CD14-positive monocyte (primary cell): ENCODE measurements around the gene YWHAE. TPM values are rescaled to one million over a fixed set of nuclear protein-coding genes. Genes with fewer than 3 reads are reported as not detected.

Source experiments
- DNase-seq, 3 donors: peaks; one replicate each; pipeline ENCODE4 v3.0.0-alpha.2; 2011 to 2022
- H2AFZ ChIP-seq: 2 replicates; pipeline ENCODE4 v1.6.0; 2012; ENCODE audit warnings: mild to moderate bottlenecking, low read depth, low read length, inconsistent platforms; ENCODE audit not compliant: insufficient read depth, poor library complexity, severe bottlenecking
- H3K27ac ChIP-seq, 2 donors: 1 replicate in 1 of 2; 2 replicates in 1 of 2; pipeline ENCODE4 v1.5.1; 2012 to 2013; ENCODE audit warnings: low read length in 2 of 2, control low read depth in 1 of 2, inconsistent platforms in 1 of 2, low read depth in 1 of 2, mild to moderate bottlenecking in 1 of 2
- H3K27me3 ChIP-seq, 2 donors: one replicate each; pipeline versions ENCODE4 v1.6.0 to v1.6.1; 2011 to 2013; ENCODE audit warnings: low read length in 2 of 2; ENCODE audit not compliant: control insufficient read depth in 2 of 2, insufficient read depth in 2 of 2
- H3K36me3 ChIP-seq, 2 donors: replicated peaks in 1 of 2; 1 replicate in 1 of 2; 2 replicates in 1 of 2; pipeline versions ENCODE4 v1.5.1 to v1.6.1; 2012 to 2013; ENCODE audit warnings: low read length in 2 of 2, control low read depth in 1 of 2, inconsistent platforms in 1 of 2, mild to moderate bottlenecking in 1 of 2; ENCODE audit not compliant: insufficient read depth in 2 of 2, control insufficient read depth in 1 of 2
- H3K4me1 ChIP-seq, 2 donors: 1 replicate in 1 of 2; 2 replicates in 1 of 2; pipeline versions ENCODE4 v1.5.1 to v1.6.1; 2012 to 2013; ENCODE audit warnings: low read length in 2 of 2, control low read depth in 1 of 2, inconsistent platforms in 1 of 2, mild to moderate bottlenecking in 1 of 2, moderate library complexity in 1 of 2; ENCODE audit not compliant: insufficient read depth in 2 of 2, control insufficient read depth in 1 of 2
- H3K4me2 ChIP-seq: replicated peaks from 2 replicates; pipeline ENCODE3; 2012; ENCODE audit warnings: low read length, moderate library complexity, mild to moderate bottlenecking; ENCODE audit not compliant: poor library complexity, severe bottlenecking; ENCODE audit errors: extremely low read depth
- H3K4me3 ChIP-seq, 3 experiments: fragments of 200-600 bp in 1 of 3; sonication (generic) in 1 of 3; replicated peaks in 1 of 3; 1 replicate in 2 of 3; 2 replicates in 1 of 3; pipeline ENCODE4 v1.5.1; 2011 to 2013; ENCODE audit warnings: low read length in 3 of 3, mild to moderate bottlenecking in 3 of 3, control low read depth in 2 of 3, low read depth in 2 of 3, inconsistent platforms in 1 of 3, moderate library complexity in 1 of 3
- H3K79me2 ChIP-seq: 2 replicates; pipeline ENCODE4 v1.6.0; 2012; ENCODE audit warnings: mild to moderate bottlenecking, control low read depth, inconsistent platforms, low read length, moderate library complexity; ENCODE audit not compliant: insufficient read depth
- H3K9ac ChIP-seq: 2 replicates; pipeline ENCODE4 v1.6.0; 2017; ENCODE audit warnings: low read length, mild to moderate bottlenecking; ENCODE audit not compliant: insufficient read depth, poor library complexity, severe bottlenecking
- H3K9me3 ChIP-seq, 2 donors: replicated peaks in 1 of 2; 1 replicate in 1 of 2; 2 replicates in 1 of 2; pipeline versions ENCODE4 v1.5.1 to v1.6.1; 2012 to 2013; ENCODE audit warnings: low read length in 2 of 2, control low read depth in 1 of 2; ENCODE audit not compliant: control insufficient read depth in 1 of 2, insufficient read depth in 1 of 2
- H4K20me1 ChIP-seq: 2 replicates; pipeline ENCODE4 v1.6.0; 2012; ENCODE audit warnings: mild to moderate bottlenecking, low read length, control low read depth, moderate library complexity; ENCODE audit not compliant: insufficient read depth
- H3K27ac Mint-ChIP-seq, 7 donors: one replicate each; pipeline ENCODE4 v1.8.0; 2020; ENCODE audit warnings: mild to moderate bottlenecking in 7 of 7, mixed read lengths in 7 of 7, moderate library complexity in 6 of 7, inconsistent platforms in 2 of 7
- H3K27me3 Mint-ChIP-seq, 3 donors: one replicate each; pipeline ENCODE4 v1.8.0; 2021 to 2022; ENCODE audit warnings: low read depth in 3 of 3, mild to moderate bottlenecking in 3 of 3, mixed read lengths in 3 of 3, moderate library complexity in 3 of 3, inconsistent platforms in 1 of 3
- H3K36me3 Mint-ChIP-seq, 2 donors: one replicate each; pipeline ENCODE4 v1.8.0; 2020; ENCODE audit warnings: mixed read lengths in 2 of 2, inconsistent platforms in 1 of 2, mild to moderate bottlenecking in 1 of 2
- H3K4me1 Mint-ChIP-seq: one replicate; pipeline ENCODE4 v1.8.0; 2020; ENCODE audit warnings: mild to moderate bottlenecking, mixed read lengths
- H3K4me3 Mint-ChIP-seq, 2 donors: one replicate each; pipeline ENCODE4 v1.8.0; 2020; ENCODE audit warnings: mild to moderate bottlenecking in 2 of 2, mixed read lengths in 2 of 2, moderate library complexity in 1 of 2
- H3K9me3 Mint-ChIP-seq, 7 donors: one replicate each; pipeline ENCODE4 v1.8.0; 2020 to 2022; ENCODE audit warnings: mixed read lengths in 7 of 7, mild to moderate bottlenecking in 6 of 7, moderate library complexity in 6 of 7, inconsistent platforms in 2 of 7
- CTCF ChIP-seq: fragments of 200-600 bp; IDR thresholded peaks from one replicate; pipeline ENCODE4 v1.8.0; 2022; ENCODE audit warnings: antibody characterized with exemption, mild to moderate bottlenecking
- WGBS: methylation state at CpG from one replicate; pipeline ENCODE4 v1.1.5; 2013; ENCODE audit warnings: missing lambda C conversion rate; ENCODE audit not compliant: insufficient coverage; 5-methylcytosine and 5-hydroxymethylcytosine counted together
- intact Hi-C, 2 donors: fragments of 100-400 bp; cut with micrococcal nuclease; formaldehyde crosslinking; loops; one replicate each; pipeline versions ENCODE4 v1.15.0 to v1.15.1; 2023
- polyA plus RNA-seq, 3 donors: library from polyadenylated mRNA; depleted of rRNA in 1 of 3; unstranded in 2 of 3; stranded (reverse) in 1 of 3; fragments of 300-500 nt in 2 of 3; fragments of >200 nt in 1 of 3; fragmentation: Illumina TruSeq in 2 of 3; gene quantifications; 1 replicate in 2 of 3; 2 replicates in 1 of 3; pipeline ENCODE4 v1.2.3, GENCODE V29; 2012 to 2021

The YWHAE gene
- polyA plus RNA-seq, 3 donors: 165 to 185 (median 168) TPM

DNA sequence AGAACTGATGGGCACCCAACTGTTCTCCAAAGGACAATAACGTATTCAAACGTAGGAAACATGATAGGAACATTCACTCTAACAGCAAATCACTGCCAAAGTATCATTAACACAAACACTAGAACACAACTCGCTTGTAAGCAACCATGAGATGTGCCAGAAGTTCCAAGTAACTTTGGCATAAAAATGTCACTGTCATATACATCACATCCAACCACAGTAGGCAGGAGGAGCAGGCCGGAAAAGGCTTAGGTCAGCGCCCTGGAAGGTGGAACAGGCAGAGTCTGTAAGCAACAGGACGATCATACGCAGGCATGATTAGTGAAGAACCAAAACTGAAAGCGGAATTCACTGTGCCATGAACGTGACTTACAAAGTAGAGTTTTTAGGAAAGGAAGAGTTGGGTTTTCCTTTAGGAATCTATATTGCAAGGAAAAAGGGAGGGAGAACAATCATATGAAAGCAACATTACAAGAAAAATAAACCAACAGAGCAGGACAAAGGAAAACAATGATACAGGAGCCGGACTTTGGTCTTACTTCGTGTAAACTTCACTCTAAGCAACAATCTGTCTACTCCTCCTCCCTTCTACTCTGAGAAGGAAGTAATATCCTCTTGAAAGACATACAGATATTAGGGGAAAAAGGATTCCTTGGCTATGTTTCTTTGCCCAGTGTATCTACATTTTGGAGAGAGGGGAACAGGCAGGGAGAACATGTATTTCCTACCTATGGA is 52.3 kb downstream of the YWHAE start:
- 90% methylated on average over 4 of the region's 11 CpGs for WGBS

GRCh38 chr17:1344521-1344920 is 55.5 kb downstream of the YWHAE start:
- Histone ChIP-seq H3K27ac (no peak overlapping the region), H3K27me3 (no peaks in the 10 kb centered on the region), H3K36me3 (peaks cover 43 to 60% of the 10 kb centered on the region in 2 donors), H3K4me2 (no peak overlapping the region), H4K20me1 (peaks cover 64% of the 10 kb centered on the region), H3K4me1 (no peaks in the 10 kb centered on the region), H3K9me3 (no peaks in the 10 kb centered on the region), H3K4me3 (no peak overlapping the region), H3K9ac (no peak overlapping the region), H3K79me2 (peaks cover 40% of the 10 kb centered on the region), H2AFZ (no peak overlapping the region)
- H3K27me3 Mint-ChIP-seq: peaks cover 0 to 1% (median 0%) of the 10 kb centered on the region in 3 donors
- peaks cover 37 to 61% of the 10 kb centered on the region in 2 donors for H3K36me3 Mint-ChIP-seq
- WGBS: 100% methylated on average over 3 of the region's 7 CpGs
- H3K4me1 Mint-ChIP-seq: peaks cover 5% of the 10 kb centered on the region
- no peak overlapping the region for H3K4me3 Mint-ChIP-seq
- intact Hi-C loops: no loop called here
- H3K9me3 Mint-ChIP-seq: peaks cover 0 to 2% (median 0%) of the 10 kb centered on the region in 7 donors
- DNase-seq: no peak
- H3K27ac Mint-ChIP-seq: no peak overlapping the region
- TF ChIP-seq CTCF: no peak

More for the DNA sequence above, 52.3 kb downstream of the YWHAE start:
- H3K36me3 Mint-ChIP-seq: peaks cover 58 to 91% of the 10 kb centered on the region in 2 donors
- peaks cover 72% of the 10 kb centered on the region for H3K79me2 ChIP-seq
- no peak for TF ChIP-seq CTCF
- no peak for DNase-seq
- no peak overlapping the region for H2AFZ ChIP-seq
- H3K4me1 Mint-ChIP-seq: peaks cover 5% of the 10 kb centered on the region
- H3K9me3 Mint-ChIP-seq: peaks cover 0 to under 1% (median 0%) of the 10 kb centered on the region in 7 donors
- peaks cover 96% of the 10 kb centered on the region for H4K20me1 ChIP-seq
- H3K9ac ChIP-seq: no peak overlapping the region
- no peak overlapping the region for H3K4me2 ChIP-seq
- peak overlapping the region; percentile 40 to 50 for H3K4me3 Mint-ChIP-seq
- intact Hi-C loops: no loop called here
- H3K27ac Mint-ChIP-seq: peak overlapping the region in 5 of 7 donors; percentile 8 to 83 (median 66)
- H3K27ac ChIP-seq: peak overlapping the region in 1 of 2 donors; percentile 75
- no peak overlapping the region for H3K4me3 ChIP-seq
- peaks cover 65 to 91% of the 10 kb centered on the region in 2 donors for H3K36me3 ChIP-seq
- no peaks in the 10 kb centered on the region for H3K27me3 ChIP-seq
- peaks cover 0 to 1% (median 0%) of the 10 kb centered on the region in 3 donors for H3K27me3 Mint-ChIP-seq
- H3K4me1 ChIP-seq: no peaks in the 10 kb centered on the region
- no peaks in the 10 kb centered on the region for H3K9me3 ChIP-seq
